ENCODE measurements around the gene ZYX.

DNA sequence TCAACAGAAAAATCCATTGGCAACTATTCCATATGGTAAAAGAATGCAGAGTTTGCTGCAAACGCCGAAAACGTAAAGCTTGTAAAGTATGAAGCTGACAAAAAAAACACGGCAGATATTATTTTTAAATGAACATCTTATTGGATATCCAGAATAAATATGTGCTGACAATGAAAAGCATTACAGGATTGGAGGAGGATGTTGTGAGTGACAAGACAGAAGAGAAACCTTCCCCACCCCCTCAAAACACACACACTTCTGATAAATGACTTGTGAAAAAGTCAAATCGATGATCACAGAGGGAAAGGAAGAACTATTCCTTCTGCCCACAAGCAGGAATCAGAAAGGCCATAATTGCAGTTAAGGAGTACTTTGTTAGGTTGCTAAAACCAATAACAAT is 33.2 kb upstream of the ZYX start:
- TF ChIP-seq POLR2A (IDR thresholded peaks at IDR 0.05) = no peak
- TF ChIP-seq, protein P1, sequence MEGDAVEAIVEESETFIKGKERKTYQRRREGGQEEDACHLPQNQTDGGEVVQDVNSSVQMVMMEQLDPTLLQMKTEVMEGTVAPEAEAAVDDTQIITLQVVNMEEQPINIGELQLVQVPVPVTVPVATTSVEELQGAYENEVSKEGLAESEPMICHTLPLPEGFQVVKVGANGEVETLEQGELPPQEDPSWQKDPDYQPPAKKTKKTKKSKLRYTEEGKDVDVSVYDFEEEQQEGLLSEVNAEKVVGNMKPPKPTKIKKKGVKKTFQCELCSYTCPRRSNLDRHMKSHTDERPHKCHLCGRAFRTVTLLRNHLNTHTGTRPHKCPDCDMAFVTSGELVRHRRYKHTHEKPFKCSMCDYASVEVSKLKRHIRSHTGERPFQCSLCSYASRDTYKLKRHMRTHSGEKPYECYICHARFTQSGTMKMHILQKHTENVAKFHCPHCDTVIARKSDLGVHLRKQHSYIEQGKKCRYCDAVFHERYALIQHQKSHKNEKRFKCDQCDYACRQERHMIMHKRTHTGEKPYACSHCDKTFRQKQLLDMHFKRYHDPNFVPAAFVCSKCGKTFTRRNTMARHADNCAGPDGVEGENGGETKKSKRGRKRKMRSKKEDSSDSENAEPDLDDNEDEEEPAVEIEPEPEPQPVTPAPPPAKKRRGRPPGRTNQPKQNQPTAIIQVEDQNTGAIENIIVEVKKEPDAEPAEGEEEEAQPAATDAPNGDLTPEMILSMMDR (IDR thresholded peaks at IDR 0.05) = no peak
- no peak for TF ChIP-seq EP300 (IDR thresholded peaks at IDR 0.05)

All from tibial nerve (tissue), 4 donors.